Neural crest cell (in vitro differentiated cells): ENCODE results near the gene MTF2. TPM values are rescaled to one million over a fixed set of nuclear protein-coding genes. Genes with fewer than 3 reads are reported as not detected.
A peak's percentile ranks its signal among the peaks of the same experiment; 100 is the strongest.

Source experiments
- DNase-seq: peaks from one replicate; pipeline ENCODE4 v3.0.0; 2021; ENCODE audit warnings: low read depth, mixed read lengths, low spot score
- H3K27ac Mint-ChIP-seq: one replicate; pipeline ENCODE4 v1.8.0; 2021; ENCODE audit warnings: mild to moderate bottlenecking, mixed read lengths; ENCODE audit not compliant: unreplicated experiment
- H3K27me3 Mint-ChIP-seq: 2 replicates; pipeline ENCODE4 v1.8.0; 2021; ENCODE audit warnings: low read depth, mild to moderate bottlenecking, mixed read lengths
- H3K36me3 Mint-ChIP-seq: 2 replicates; pipeline ENCODE4 v1.8.0; 2021; ENCODE audit warnings: low read depth, mild to moderate bottlenecking, mixed read lengths
- H3K4me1 Mint-ChIP-seq: 2 replicates; pipeline ENCODE4 v1.8.0; 2021; ENCODE audit warnings: mixed read lengths
- H3K4me3 Mint-ChIP-seq: one replicate; pipeline ENCODE4 v1.8.0; 2021; ENCODE audit warnings: mild to moderate bottlenecking, mixed read lengths
- H3K9me3 Mint-ChIP-seq: 2 replicates; pipeline ENCODE4 v1.8.0; 2021; ENCODE audit warnings: mixed read lengths
- total RNA-seq: library from RNA; stranded (reverse); gene quantifications from 2 replicates; pipeline ENCODE4 v1.2.1, GENCODE V29; 2021
- TF ChIP-seq, protein P1 (sequence below): fragments of 200-600 bp; sonication (generic); conservative IDR thresholded peaks from 2 replicates; pipeline ENCODE4 v1.5.0; 2021; ENCODE audit warnings: antibody characterized with exemption, mild to moderate bottlenecking

The MTF2 gene
- total RNA-seq, 1 donor from 2014 or later: 77.1 TPM

DNA sequence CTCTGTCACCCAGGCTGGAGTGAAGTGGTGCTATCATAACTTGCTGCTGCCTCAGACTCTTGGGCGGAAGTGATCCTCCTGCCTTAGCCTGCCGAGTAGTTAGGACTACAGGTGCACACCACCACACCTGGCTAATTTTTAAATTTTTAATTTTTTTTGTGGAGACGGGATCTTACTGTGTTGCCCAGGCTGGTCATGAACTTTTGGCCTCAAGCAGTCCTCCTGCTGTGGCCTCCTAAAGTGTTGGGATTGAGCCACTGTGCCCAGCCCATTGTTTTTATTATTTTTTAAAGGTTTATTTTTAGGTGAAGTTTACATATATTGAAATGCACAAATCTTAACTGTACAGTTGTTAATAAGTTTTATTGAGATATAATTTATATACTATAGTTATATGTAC, 3.2 kb downstream of the MTF2 start:
- peaks cover 8% of the 10 kb centered on the region for H3K9me3 Mint-ChIP-seq
- no peak for DNase-seq
- H3K36me3 Mint-ChIP-seq: peaks cover 33% of the 10 kb centered on the region
- H3K4me1 Mint-ChIP-seq: peaks cover 31% of the 10 kb centered on the region
- TF ChIP-seq, protein P1, sequence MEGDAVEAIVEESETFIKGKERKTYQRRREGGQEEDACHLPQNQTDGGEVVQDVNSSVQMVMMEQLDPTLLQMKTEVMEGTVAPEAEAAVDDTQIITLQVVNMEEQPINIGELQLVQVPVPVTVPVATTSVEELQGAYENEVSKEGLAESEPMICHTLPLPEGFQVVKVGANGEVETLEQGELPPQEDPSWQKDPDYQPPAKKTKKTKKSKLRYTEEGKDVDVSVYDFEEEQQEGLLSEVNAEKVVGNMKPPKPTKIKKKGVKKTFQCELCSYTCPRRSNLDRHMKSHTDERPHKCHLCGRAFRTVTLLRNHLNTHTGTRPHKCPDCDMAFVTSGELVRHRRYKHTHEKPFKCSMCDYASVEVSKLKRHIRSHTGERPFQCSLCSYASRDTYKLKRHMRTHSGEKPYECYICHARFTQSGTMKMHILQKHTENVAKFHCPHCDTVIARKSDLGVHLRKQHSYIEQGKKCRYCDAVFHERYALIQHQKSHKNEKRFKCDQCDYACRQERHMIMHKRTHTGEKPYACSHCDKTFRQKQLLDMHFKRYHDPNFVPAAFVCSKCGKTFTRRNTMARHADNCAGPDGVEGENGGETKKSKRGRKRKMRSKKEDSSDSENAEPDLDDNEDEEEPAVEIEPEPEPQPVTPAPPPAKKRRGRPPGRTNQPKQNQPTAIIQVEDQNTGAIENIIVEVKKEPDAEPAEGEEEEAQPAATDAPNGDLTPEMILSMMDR: no peak
- no peak overlapping the region for H3K4me3 Mint-ChIP-seq
- H3K27me3 Mint-ChIP-seq: peaks cover 3% of the 10 kb centered on the region
- no peak overlapping the region for H3K27ac Mint-ChIP-seq

DNA sequence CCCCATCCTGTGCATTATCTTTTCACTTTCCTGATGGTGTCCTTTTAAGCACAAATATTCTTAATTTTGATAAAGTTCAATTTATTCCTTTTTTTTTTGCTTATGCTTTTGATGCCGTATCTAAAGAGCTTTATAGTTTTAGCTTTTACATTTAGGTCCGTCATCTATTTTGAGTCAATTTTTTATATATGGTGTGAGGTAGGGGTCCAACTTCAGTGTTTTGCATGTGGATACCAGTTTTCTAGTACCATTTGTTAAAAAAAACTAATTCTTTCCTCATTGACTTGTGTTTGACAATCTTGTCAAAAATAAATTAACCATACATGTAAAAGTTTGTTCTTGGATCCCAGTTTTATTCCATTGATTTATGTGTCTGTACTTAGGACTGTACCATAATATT, 4.9 kb downstream of the MTF2 start:
- peak overlapping the region; percentile 65 for H3K4me3 Mint-ChIP-seq
- TF ChIP-seq, protein P1: no peak
- H3K4me1 Mint-ChIP-seq: peaks cover 23% of the 10 kb centered on the region
- no peak for DNase-seq
- peaks cover 37% of the 10 kb centered on the region for H3K36me3 Mint-ChIP-seq
- H3K9me3 Mint-ChIP-seq: peaks cover 8% of the 10 kb centered on the region
- H3K27me3 Mint-ChIP-seq: no peaks in the 10 kb centered on the region
- H3K27ac Mint-ChIP-seq: no peak overlapping the region

- H3K9me3 Mint-ChIP-seq: peaks cover 8% of the 10 kb centered on the region
These were observed 8.4 kb downstream of the MTF2 start for GRCh38 chr1:93087532-93087931.

DNA sequence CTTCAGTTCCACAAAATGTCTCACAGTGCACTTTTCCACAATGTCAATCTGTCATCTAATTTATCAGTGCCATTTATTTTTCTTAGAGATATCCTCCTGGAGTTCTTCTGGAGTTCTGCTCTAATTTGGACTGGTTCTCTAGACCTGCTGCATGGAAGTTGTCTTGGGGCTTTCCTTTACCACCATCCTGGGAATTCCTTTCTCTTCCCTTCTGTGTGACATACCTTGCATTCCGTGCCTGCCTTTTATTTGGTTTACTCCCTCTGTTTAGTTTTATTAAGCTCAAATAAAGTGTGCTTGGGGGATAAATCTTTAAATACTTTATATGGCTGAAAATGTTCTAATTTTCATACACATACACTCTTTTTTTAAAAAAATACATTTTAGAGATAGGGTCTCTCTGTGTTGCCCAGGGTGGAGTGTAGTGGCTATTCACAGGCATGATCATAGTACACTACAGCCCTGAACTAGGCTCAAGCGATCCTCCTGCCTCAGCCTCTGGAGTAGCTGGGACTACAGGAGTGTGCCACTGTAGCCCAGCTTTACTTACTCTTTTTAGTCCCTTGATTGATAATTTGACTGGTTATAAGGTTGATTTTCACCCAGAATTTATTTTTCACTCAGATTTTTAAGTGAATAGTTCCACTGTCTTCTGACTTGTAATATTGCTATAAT, 14.4 kb downstream of the MTF2 start:
- peaks cover 5% of the 10 kb centered on the region for H3K36me3 Mint-ChIP-seq
- no peaks in the 10 kb centered on the region for H3K27me3 Mint-ChIP-seq
- DNase-seq: no peak
- no peak overlapping the region for H3K27ac Mint-ChIP-seq
- peaks cover 29% of the 10 kb centered on the region for H3K4me1 Mint-ChIP-seq
- no peaks in the 10 kb centered on the region for H3K9me3 Mint-ChIP-seq
- H3K4me3 Mint-ChIP-seq: no peak overlapping the region
- TF ChIP-seq, protein P1: no peak

More at GRCh38 chr1:93087532-93087931, 8.4 kb downstream of the MTF2 start:
- Mint-ChIP-seq H3K4me1 (peaks cover 8% of the 10 kb centered on the region), H3K4me3 (no peak overlapping the region), H3K27me3 (no peaks in the 10 kb centered on the region), H3K27ac (no peak overlapping the region), H3K36me3 (peaks cover 39% of the 10 kb centered on the region)
- DNase-seq: no peak
- TF ChIP-seq, protein P1: no peak

DNA sequence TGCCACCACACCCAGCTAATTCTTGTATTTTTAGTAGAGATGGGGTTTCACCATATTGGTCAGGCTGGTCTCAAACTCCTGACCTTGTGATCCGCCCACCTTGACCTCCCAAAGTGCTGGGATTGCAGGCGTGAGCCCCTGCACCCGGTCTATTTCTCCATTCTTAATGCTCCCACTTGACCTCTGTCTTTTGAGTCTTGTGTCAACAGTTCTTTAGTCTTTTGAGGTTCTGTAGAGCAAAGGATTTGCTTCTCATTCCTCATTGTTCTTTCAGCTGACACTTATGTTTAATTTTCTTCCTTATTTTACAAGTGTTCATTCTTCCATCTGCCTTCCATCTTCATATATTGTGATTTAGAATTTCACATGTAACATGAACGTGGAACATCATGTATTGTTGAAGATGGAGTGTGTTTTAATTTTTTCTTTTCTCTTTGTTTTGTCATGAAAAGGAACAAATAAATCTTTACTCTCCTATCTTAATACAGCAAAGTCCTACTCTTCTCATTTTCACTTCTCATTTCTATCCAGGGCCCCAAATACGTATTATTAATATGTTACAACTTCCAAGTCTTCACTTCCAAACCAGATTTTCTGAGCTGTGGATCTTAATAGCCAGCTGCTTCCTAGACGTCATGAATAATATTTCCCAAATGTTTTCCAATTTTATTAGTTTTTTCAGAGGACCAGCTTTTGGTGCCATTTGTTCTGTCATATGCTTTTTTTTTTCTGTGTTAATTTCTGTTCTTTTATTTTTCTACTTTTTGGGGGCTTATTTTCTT, 16.9 kb downstream of the MTF2 start:
- peaks cover 3% of the 10 kb centered on the region for H3K36me3 Mint-ChIP-seq
- no peak overlapping the region for H3K4me3 Mint-ChIP-seq
- H3K27ac Mint-ChIP-seq: no peak overlapping the region
- no peaks in the 10 kb centered on the region for H3K9me3 Mint-ChIP-seq
- no peak for DNase-seq
- no peaks in the 10 kb centered on the region for H3K27me3 Mint-ChIP-seq
- peaks cover 51% of the 10 kb centered on the region for H3K4me1 Mint-ChIP-seq
- TF ChIP-seq, protein P1: no peak
